B cell (primary cell): ENCODE measurements around the gene AQP4. TPM values are rescaled to one million over a fixed set of nuclear protein-coding genes. Genes with fewer than 3 reads are reported as not detected.

Experiments
- ATAC-seq: fragments of 200-7000 bp; cut with Tn5 transposase; one replicate; pipeline ENCODE4 v1.10.0; 2021; ENCODE audit warnings: low read depth, mild to moderate bottlenecking, moderate number of reproducible peaks, moderate library complexity
- CTCF ChIA-PET: fragments of 350-600 bp; sonication (Branson Sonifier 250); formaldehyde crosslinking; loops from one replicate; lab custom pipeline; 2021; ENCODE audit warnings: antibody characterized with exemption, inconsistent platforms; lab: Charles Lee
- POLR2A ChIA-PET: fragments of 350-600 bp; sonication (Branson Sonifier 250); formaldehyde crosslinking; loops from one replicate; lab custom pipeline; 2021; ENCODE audit warnings: antibody characterized with exemption; lab: Charles Lee
- DNase-seq: peaks from one replicate; pipeline ENCODE4 v3.0.0; 2013
- H2AFZ ChIP-seq: 2 replicates; pipeline ENCODE4 v1.6.1; 2012; ENCODE audit warnings: mild to moderate bottlenecking, low read depth, low read length; ENCODE audit not compliant: insufficient read depth, poor library complexity, severe bottlenecking
- H3K27ac ChIP-seq, 2 donors: 1 replicate in 1 of 2; 2 replicates in 1 of 2; pipeline ENCODE4 v1.5.1; 2012 to 2013; ENCODE audit warnings: low read length in 2 of 2, mild to moderate bottlenecking in 2 of 2, moderate library complexity in 1 of 2
- H3K27me3 ChIP-seq, 4 experiments: fragments of 200-600 bp in 1 of 4; sonication (generic) in 1 of 4; replicated peaks in 1 of 4; 1 replicate in 2 of 4; 2 replicates in 2 of 4; pipeline versions ENCODE4 v1.6.1 to v1.7.0; 2013 to 2016; ENCODE audit warnings: low read length in 3 of 4, mild to moderate bottlenecking in 2 of 4, mixed read lengths in 1 of 4, moderate library complexity in 1 of 4; ENCODE audit not compliant: insufficient read depth in 4 of 4, control insufficient read depth in 3 of 4; ENCODE audit errors: control extremely low read depth in 1 of 4
- H3K36me3 ChIP-seq, 2 experiments: replicated peaks in 1 of 2; 1 replicate in 1 of 2; 2 replicates in 1 of 2; pipeline versions ENCODE4 v1.6.1 to v1.7.1; 2013; ENCODE audit warnings: low read length in 1 of 2; ENCODE audit not compliant: insufficient read depth in 2 of 2, control insufficient read depth in 1 of 2; ENCODE audit errors: control extremely low read depth in 1 of 2, extremely low read depth in 1 of 2
- H3K4me1 ChIP-seq, 2 donors: fragments of 200-600 bp in 1 of 2; sonication (generic) in 1 of 2; 1 replicate in 1 of 2; 2 replicates in 1 of 2; pipeline versions ENCODE4 v1.5.1 to v1.6.1; 2013 to 2017; ENCODE audit warnings: low read length in 2 of 2; ENCODE audit not compliant: control insufficient read depth in 2 of 2, insufficient read depth in 2 of 2
- H3K4me2 ChIP-seq: replicated peaks from 2 replicates; pipeline ENCODE3; 2012; ENCODE audit warnings: mild to moderate bottlenecking, low read depth, low read length; ENCODE audit not compliant: poor library complexity, severe bottlenecking
- H3K4me3 ChIP-seq, 5 experiments: fragments of 200-600 bp in 1 of 5; sonication (generic) in 1 of 5; 1 replicate in 3 of 5; 2 replicates in 2 of 5; pipeline versions ENCODE4 v1.5.1 to v1.7.0; 2011 to 2016; ENCODE audit warnings: low read length in 4 of 5, mild to moderate bottlenecking in 4 of 5, low read depth in 2 of 5, control low read depth in 1 of 5, moderate library complexity in 1 of 5; ENCODE audit not compliant: insufficient read depth in 1 of 5; ENCODE audit errors: control extremely low read depth in 1 of 5, extremely low read depth in 1 of 5
- H3K79me2 ChIP-seq: fragments of 200-600 bp; sonication (generic); one replicate; pipeline ENCODE4 v1.6.0; 2016; ENCODE audit warnings: low read length; ENCODE audit not compliant: control insufficient read depth, insufficient read depth
- H3K9ac ChIP-seq: fragments of 200-600 bp; sonication (generic); 2 replicates; pipeline ENCODE4 v1.6.1; 2017; ENCODE audit warnings: mild to moderate bottlenecking, low read length, moderate library complexity
- H3K9me3 ChIP-seq, 3 donors: one replicate each; pipeline versions ENCODE4 v1.6.1 to v1.7.1; 2013; ENCODE audit warnings: low read length in 2 of 3; ENCODE audit not compliant: control insufficient read depth in 2 of 3, insufficient read depth in 1 of 3; ENCODE audit errors: control extremely low read depth in 1 of 3
- H4K20me1 ChIP-seq: 2 replicates; pipeline ENCODE4 v1.6.0; 2012; ENCODE audit warnings: mild to moderate bottlenecking, low read length; ENCODE audit not compliant: insufficient read depth, control insufficient read depth, poor library complexity, severe bottlenecking
- H3K27ac Mint-ChIP-seq: one replicate; pipeline ENCODE4 v1.8.0; 2021; ENCODE audit warnings: mixed read lengths
- H3K27me3 Mint-ChIP-seq: one replicate; pipeline ENCODE4 v1.8.0; 2021; ENCODE audit warnings: mixed read lengths
- H3K4me1 Mint-ChIP-seq: one replicate; pipeline ENCODE4 v1.8.0; 2021; ENCODE audit warnings: mixed read lengths
- H3K4me3 Mint-ChIP-seq: one replicate; pipeline ENCODE4 v1.8.0; 2021; ENCODE audit warnings: mixed read lengths
- H3K9me3 Mint-ChIP-seq: one replicate; pipeline ENCODE4 v1.8.0; 2022; ENCODE audit warnings: mixed read lengths; ENCODE audit not compliant: insufficient read depth
- EZH2 ChIP-seq: IDR thresholded peaks from 2 replicates; pipeline ENCODE4 v1.6.1; 2012; ENCODE audit warnings: borderline replicate concordance, low read depth, mild to moderate bottlenecking, moderate library complexity, low read length; ENCODE audit not compliant: insufficient read depth, poor library complexity, severe bottlenecking
- WGBS: methylation state at CpG from one replicate; pipeline ENCODE4 v1.1.5; 2013; ENCODE audit warnings: missing lambda C conversion rate; ENCODE audit not compliant: insufficient coverage; 5-methylcytosine and 5-hydroxymethylcytosine counted together
- intact Hi-C: fragments of 100-400 bp; cut with micrococcal nuclease; formaldehyde crosslinking; loops from one replicate; pipeline ENCODE4 v1.10.0; 2022
- polyA plus RNA-seq: library from polyadenylated mRNA; depleted of rRNA; stranded (reverse); fragments of >200 nt; gene quantifications from 2 replicates; pipeline ENCODE4 v1.2.3, GENCODE V29; 2012
- total RNA-seq, 2 donors: library from RNA; stranded (reverse); fragments of 120-200 nt in 1 of 2; gene quantifications; 1 replicate in 1 of 2; 2 replicates in 1 of 2; pipeline versions ENCODE4 v1.2.3 to v1.2.4, GENCODE V29; 2013 to 2022
- TF ChIP-seq, protein P1 (sequence below): fragments of 200-600 bp; IDR thresholded peaks from one replicate; pipeline ENCODE4 v1.8.0; 2022; ENCODE audit warnings: antibody characterized with exemption, mild to moderate bottlenecking

AQP4 gene
- total and polyA plus RNA-seq, 2 donors (not counting 1 experiment from before 2014, with no cell fraction given): not detected

DNA sequence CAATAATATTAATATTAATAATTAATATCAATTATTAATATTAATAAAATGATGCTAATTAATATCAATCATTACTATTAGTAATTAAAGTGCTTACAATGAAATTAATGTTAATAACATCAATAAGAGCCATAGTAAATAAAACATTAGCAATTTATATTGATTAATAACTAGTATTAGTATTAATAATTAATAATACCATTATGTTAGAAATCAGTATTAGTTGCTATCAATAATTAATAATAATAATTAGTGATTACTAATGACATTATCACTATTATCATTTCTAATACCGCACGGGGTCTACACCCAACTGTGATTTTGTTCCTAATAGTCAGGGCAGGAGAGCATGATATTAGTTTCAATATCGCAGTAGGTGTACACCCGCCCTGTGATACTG, 22.8 kb upstream of the AQP4 start:
- no peak for DNase-seq
- POLR2A ChIA-PET: no interaction called here
- H4K20me1 ChIP-seq: no peaks in the 10 kb centered on the region
- no peak overlapping the region for H3K9ac ChIP-seq
- TF ChIP-seq, protein P1, sequence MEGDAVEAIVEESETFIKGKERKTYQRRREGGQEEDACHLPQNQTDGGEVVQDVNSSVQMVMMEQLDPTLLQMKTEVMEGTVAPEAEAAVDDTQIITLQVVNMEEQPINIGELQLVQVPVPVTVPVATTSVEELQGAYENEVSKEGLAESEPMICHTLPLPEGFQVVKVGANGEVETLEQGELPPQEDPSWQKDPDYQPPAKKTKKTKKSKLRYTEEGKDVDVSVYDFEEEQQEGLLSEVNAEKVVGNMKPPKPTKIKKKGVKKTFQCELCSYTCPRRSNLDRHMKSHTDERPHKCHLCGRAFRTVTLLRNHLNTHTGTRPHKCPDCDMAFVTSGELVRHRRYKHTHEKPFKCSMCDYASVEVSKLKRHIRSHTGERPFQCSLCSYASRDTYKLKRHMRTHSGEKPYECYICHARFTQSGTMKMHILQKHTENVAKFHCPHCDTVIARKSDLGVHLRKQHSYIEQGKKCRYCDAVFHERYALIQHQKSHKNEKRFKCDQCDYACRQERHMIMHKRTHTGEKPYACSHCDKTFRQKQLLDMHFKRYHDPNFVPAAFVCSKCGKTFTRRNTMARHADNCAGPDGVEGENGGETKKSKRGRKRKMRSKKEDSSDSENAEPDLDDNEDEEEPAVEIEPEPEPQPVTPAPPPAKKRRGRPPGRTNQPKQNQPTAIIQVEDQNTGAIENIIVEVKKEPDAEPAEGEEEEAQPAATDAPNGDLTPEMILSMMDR: no peak
- no peak for TF ChIP-seq EZH2
- no peak overlapping the region for H3K4me2 ChIP-seq
- H3K27me3 ChIP-seq: no peaks in the 10 kb centered on the region
- H3K36me3 ChIP-seq: no peaks in the 10 kb centered on the region
- H3K4me1 ChIP-seq: no peaks in the 10 kb centered on the region
- CTCF ChIA-PET: no interaction called here
- H3K4me1 Mint-ChIP-seq: no peaks in the 10 kb centered on the region
- WGBS: 86% methylated on average over 1 of the region's 4 CpGs
- intact Hi-C loops: no loop called here
- H3K79me2 ChIP-seq: no peaks in the 10 kb centered on the region
- no peak for ATAC-seq
- no peak overlapping the region for H3K4me3 Mint-ChIP-seq
- no peak overlapping the region for H3K27ac ChIP-seq
- no peak overlapping the region for H3K27ac Mint-ChIP-seq
- H3K9me3 Mint-ChIP-seq: no peaks in the 10 kb centered on the region
- H3K9me3 ChIP-seq: no peaks in the 10 kb centered on the region
- H3K27me3 Mint-ChIP-seq: peaks cover 5% of the 10 kb centered on the region
- H3K4me3 ChIP-seq: no peak overlapping the region
- H2AFZ ChIP-seq: no peak overlapping the region

- Histone ChIP-seq H3K4me1 (no peaks in the 10 kb centered on the region), H3K27ac (no peak overlapping the region), H3K9me3 (peaks cover 0 to 2% (median 0%) of the 10 kb centered on the region in 3 donors), H3K36me3 (no peaks in the 10 kb centered on the region), H3K4me2 (no peak overlapping the region), H3K79me2 (no peaks in the 10 kb centered on the region), H4K20me1 (no peaks in the 10 kb centered on the region), H3K4me3 (no peak overlapping the region), H2AFZ (no peak overlapping the region), H3K9ac (no peak overlapping the region), H3K27me3 (no peaks in the 10 kb centered on the region)
- POLR2A ChIA-PET: no interaction called here
- 83% methylated on average over 1 of the region's 2 CpGs for WGBS
- H3K4me1 Mint-ChIP-seq: no peaks in the 10 kb centered on the region
- no peaks in the 10 kb centered on the region for H3K9me3 Mint-ChIP-seq
- CTCF ChIA-PET: no interaction called here
- no peak overlapping the region for H3K4me3 Mint-ChIP-seq
- H3K27ac Mint-ChIP-seq: no peak overlapping the region
- intact Hi-C loops: no loop called here
- TF ChIP-seq, protein P1: no peak
- no peak for TF ChIP-seq EZH2
- no peaks in the 10 kb centered on the region for H3K27me3 Mint-ChIP-seq
- DNase-seq (no peak), ATAC-seq (no peak)
Observed at GRCh38 chr18:26875040-26875654, 9.6 kb upstream of the AQP4 start.
